OCI-LY3 (cell line): ENCODE data around the gene PLD6.

Experiments
- EZH2phosphoT487 ChIP-seq: fragments of 200-600 bp; shearing (Covaris generic); IDR thresholded peaks from 2 replicates; pipeline ENCODE4 v1.6.1; 2018; ENCODE audit warnings: antibody characterized with exemption, mixed run types, low read depth
- TF ChIP-seq, protein P1 (sequence below): fragments of 200-600, 300-600 bp; sonication (generic); IDR thresholded peaks from 2 replicates; pipeline ENCODE4 v1.5.1; 2014; ENCODE audit warnings: antibody characterized with exemption, low read length, low read depth

DNA sequence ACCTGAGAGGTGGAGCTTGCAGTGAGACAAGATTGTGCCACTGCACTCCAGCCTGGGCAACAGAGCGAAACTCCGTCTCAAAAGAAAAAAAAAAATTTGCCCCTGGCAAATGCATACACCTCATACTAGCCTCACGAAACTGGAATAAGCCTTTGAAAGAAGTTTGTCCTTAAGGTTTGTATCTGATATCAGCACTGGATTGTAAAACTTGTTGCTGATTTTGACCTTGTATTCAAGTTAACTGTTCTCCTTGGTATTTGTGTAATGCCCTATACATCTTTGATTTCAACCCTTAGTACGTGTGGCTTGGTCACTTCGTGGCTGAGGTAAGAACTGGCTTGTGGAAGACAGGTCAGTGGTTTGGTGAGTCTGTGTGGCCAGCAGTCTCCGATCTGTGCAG lies 37.0 kb upstream of the PLD6 start:
- TF ChIP-seq, protein P1, sequence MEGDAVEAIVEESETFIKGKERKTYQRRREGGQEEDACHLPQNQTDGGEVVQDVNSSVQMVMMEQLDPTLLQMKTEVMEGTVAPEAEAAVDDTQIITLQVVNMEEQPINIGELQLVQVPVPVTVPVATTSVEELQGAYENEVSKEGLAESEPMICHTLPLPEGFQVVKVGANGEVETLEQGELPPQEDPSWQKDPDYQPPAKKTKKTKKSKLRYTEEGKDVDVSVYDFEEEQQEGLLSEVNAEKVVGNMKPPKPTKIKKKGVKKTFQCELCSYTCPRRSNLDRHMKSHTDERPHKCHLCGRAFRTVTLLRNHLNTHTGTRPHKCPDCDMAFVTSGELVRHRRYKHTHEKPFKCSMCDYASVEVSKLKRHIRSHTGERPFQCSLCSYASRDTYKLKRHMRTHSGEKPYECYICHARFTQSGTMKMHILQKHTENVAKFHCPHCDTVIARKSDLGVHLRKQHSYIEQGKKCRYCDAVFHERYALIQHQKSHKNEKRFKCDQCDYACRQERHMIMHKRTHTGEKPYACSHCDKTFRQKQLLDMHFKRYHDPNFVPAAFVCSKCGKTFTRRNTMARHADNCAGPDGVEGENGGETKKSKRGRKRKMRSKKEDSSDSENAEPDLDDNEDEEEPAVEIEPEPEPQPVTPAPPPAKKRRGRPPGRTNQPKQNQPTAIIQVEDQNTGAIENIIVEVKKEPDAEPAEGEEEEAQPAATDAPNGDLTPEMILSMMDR: no peak
- TF ChIP-seq EZH2phosphoT487: no peak
